SU-DHL-6 (cell line): ENCODE data around the gene KCNC3.

ENCODE experiments used
- EZH2phosphoT487 ChIP-seq: fragments of 200-600 bp; sonication (generic), shearing (Covaris generic); conservative IDR thresholded peaks from 2 replicates; pipeline ENCODE4 v1.6.1; 2018; ENCODE audit warnings: mild to moderate bottlenecking, antibody characterized with exemption, low read length, moderate library complexity, mixed read lengths
- TF ChIP-seq, protein P1 (sequence below): fragments of 200-600 bp; sonication (generic); IDR thresholded peaks from one replicate; pipeline ENCODE4 v1.5.1; 2017; ENCODE audit warnings: antibody characterized with exemption, mild to moderate bottlenecking, low read length, moderate library complexity; ENCODE audit not compliant: insufficient read depth, poor library complexity, severe bottlenecking

DNA sequence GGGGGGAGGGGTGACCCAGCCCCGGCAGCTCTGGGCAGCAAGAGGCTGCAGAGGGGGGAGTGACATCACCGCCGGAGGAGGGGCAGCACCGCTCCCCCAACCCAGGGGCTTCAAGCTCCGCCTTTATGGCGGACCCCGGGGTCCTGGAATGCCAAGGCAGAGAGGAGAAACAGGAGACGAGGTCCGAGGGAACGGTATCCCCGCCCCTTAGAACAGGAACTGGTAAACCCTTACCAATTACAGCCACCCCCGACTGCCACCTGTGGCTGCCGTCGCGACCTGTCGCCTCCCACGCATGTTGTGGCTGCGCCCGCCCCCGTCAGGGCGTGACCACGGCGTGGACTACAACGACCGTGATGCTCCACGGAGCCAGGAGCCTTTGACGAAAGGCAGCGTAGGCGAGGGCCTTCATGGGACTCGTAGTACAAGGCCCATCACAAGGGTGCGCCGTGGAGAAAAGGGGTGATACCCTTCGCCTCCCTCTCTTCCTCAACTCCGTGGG is 4.1 kb upstream of the KCNC3 start:
- TF ChIP-seq, protein P1, sequence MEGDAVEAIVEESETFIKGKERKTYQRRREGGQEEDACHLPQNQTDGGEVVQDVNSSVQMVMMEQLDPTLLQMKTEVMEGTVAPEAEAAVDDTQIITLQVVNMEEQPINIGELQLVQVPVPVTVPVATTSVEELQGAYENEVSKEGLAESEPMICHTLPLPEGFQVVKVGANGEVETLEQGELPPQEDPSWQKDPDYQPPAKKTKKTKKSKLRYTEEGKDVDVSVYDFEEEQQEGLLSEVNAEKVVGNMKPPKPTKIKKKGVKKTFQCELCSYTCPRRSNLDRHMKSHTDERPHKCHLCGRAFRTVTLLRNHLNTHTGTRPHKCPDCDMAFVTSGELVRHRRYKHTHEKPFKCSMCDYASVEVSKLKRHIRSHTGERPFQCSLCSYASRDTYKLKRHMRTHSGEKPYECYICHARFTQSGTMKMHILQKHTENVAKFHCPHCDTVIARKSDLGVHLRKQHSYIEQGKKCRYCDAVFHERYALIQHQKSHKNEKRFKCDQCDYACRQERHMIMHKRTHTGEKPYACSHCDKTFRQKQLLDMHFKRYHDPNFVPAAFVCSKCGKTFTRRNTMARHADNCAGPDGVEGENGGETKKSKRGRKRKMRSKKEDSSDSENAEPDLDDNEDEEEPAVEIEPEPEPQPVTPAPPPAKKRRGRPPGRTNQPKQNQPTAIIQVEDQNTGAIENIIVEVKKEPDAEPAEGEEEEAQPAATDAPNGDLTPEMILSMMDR, result no peak
- TF ChIP-seq EZH2phosphoT487, result no peak
